ENCODE measurements around the gene IQCB1. TPM values are rescaled to one million over a fixed set of nuclear protein-coding genes. Genes with fewer than 3 reads are reported as not detected.

Gene IQCB1
- total and polyA plus RNA-seq, 9 of the 15 experiments (the other 6 are each of a cell fraction or from before 2014, with no cell fraction given): 21.1 to 38.1 (median 27.5) TPM

DNA sequence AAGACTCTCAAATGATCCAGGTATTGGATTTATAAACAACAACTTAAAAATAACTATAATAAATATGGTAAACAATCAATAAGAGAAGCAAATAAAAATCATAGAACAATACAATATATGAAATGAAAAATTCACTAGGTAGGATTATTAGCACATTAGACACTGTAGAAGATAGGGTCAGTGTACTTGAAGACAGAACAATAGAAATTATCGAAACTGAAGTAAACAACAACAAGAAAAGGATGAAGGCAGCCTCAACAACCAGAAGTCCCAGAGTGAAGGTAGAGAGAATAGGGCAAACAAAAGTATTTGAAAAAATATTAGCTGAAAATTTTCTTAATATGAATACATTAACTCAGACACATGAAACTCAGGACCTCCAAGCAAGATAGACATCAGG is 11.9 kb downstream of the IQCB1 start:
- H3K79me2 ChIP-seq (ENCODE audit: control insufficient read depth, insufficient read depth, low read length): peaks cover 10% of the 10 kb centered on the region; the same call in 2 of the 3 replicates
- WGBS (ENCODE audit: insufficient coverage, low coverage, missing lambda C conversion rate): 100% methylated on average over 1 of the region's 1 CpG
- in situ Hi-C loops (cut with MboI) (no loop called here), intact Hi-C loops (cut with micrococcal nuclease) (no loop called here)
- peaks cover 74% of the 10 kb centered on the region for H3K36me3 ChIP-seq (ENCODE audit: control insufficient read depth, insufficient read depth, low read length)
- no TSS peak for BruUV-seq (replicated peaks)
- ChIA-PET CTCF (ENCODE audit: low intra/inter-chr PET ratio) (interaction anchor here (0.5 kb wide), 1 partner anchor 70 kb away, joined by 3 read pairs; no protein-coding TSS in a partner anchor), POLR2A (no interaction called here)
- FAIRE-seq (no peak), ATAC-seq (no peak), DNase-seq (ENCODE audit: extremely low read depth in 1 of 4, low spot score in 3 of 4) (no peak)
- H3K4me1 ChIP-seq (replicated peaks in 1 of 2; ENCODE audit: control insufficient read depth in 2 of 2, insufficient read depth in 2 of 2, low read length in 2 of 2): no peaks in the 10 kb centered on the region
- no peak overlapping the region for H3K4me2 ChIP-seq (ENCODE audit: insufficient read depth, low read length)
- no peak overlapping the region for H3K9ac ChIP-seq (ENCODE audit: insufficient read depth in 1 of 2, low read depth in 2 of 2, low read length in 2 of 2)
- no peaks in the 10 kb centered on the region for H3K27me3 ChIP-seq (ENCODE audit: control insufficient read depth in 2 of 2, insufficient read depth in 2 of 2, low read length in 2 of 2)
- peaks cover 6% of the 10 kb centered on the region; the same call in 1 of the 2 replicates for H3K9me3 ChIP-seq (replicated peaks; ENCODE audit: control insufficient read depth, insufficient read depth, low read depth, low read length)
- no peak overlapping the region for H2AFZ ChIP-seq (ENCODE audit: low read depth, low read length)
- no peak overlapping the region for H3K4me3 ChIP-seq
- no peaks in the 10 kb centered on the region for H4K20me1 ChIP-seq (replicated peaks; ENCODE audit: control insufficient read depth, insufficient read depth, low read length)
- TF ChIP-seq CBX3 (IDR thresholded peaks at IDR 0.05; ENCODE audit: borderline replicate concordance in 1 of 2, low read length in 2 of 2) (0 out of 3 replicates have a peak, but pooled peaks of 1 of the 2 experiments have one; percentile 27), MBD1 (CRISPR knock-in tag; IDR thresholded peaks at IDR 0.05) (no peak)
- no peak overlapping the region for H3K27ac ChIP-seq (ENCODE audit: extremely low read depth, low read depth, low read length)
- no peaks in the 10 kb centered on the region for H3K9me1 ChIP-seq (ENCODE audit: control insufficient read depth, insufficient read depth, low read length)

Measured in K562 (cell line).